ENCODE data around the gene HBQ1.
"Not testable (repeated sequence)": the region's sequence is repeated elsewhere in the genome, so short reads cannot be mapped to it uniquely, and the experiment has no call there.

HBQ1 gene

DNA sequence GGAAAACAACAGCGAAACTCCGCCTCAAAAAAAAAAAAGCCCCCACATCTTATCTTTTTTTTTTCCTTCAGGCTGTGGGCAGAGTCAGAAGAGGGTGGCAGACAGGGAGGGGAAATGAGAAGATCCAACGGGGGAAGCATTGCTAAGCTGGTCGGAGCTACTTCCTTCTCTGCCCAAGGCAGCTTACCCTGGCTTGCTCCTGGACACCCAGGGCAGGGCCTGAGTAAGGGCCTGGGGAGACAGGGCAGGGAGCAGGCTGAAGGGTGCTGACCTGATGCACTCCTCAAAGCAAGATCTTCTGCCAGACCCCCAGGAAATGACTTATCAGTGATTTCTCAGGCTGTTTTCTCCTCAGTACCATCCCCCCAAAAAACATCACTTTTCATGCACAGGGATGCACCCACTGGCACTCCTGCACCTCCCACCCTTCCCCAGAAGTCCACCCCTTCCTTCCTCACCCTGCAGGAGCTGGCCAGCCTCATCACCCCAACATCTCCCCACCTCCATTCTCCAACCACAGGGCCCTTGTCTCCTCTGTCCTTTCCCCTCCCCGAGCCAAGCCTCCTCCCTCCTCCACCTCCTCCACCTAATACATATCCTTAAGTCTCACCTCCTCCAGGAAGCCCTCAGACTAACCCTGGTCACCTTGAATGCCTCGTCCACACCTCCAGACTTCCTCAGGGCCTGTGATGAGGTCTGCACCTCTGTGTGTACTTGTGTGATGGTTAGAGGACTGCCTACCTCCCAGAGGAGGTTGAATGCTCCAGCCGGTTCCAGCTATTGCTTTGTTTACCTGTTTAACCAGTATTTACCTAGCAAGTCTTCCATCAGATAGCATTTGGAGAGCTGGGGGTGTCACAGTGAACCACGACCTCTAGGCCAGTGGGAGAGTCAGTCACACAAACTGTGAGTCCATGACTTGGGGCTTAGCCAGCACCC, 5.0 kb upstream of the HBQ1 start:
- TF ChIP-seq, protein P1, sequence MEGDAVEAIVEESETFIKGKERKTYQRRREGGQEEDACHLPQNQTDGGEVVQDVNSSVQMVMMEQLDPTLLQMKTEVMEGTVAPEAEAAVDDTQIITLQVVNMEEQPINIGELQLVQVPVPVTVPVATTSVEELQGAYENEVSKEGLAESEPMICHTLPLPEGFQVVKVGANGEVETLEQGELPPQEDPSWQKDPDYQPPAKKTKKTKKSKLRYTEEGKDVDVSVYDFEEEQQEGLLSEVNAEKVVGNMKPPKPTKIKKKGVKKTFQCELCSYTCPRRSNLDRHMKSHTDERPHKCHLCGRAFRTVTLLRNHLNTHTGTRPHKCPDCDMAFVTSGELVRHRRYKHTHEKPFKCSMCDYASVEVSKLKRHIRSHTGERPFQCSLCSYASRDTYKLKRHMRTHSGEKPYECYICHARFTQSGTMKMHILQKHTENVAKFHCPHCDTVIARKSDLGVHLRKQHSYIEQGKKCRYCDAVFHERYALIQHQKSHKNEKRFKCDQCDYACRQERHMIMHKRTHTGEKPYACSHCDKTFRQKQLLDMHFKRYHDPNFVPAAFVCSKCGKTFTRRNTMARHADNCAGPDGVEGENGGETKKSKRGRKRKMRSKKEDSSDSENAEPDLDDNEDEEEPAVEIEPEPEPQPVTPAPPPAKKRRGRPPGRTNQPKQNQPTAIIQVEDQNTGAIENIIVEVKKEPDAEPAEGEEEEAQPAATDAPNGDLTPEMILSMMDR (IDR thresholded peaks at IDR 0.05; ENCODE audit: borderline replicate concordance, insufficient read depth, low read depth, low read length) = no peak
- no peak overlapping the region for H3K4me3 ChIP-seq (ENCODE audit: low read depth, low read length)

DNA sequence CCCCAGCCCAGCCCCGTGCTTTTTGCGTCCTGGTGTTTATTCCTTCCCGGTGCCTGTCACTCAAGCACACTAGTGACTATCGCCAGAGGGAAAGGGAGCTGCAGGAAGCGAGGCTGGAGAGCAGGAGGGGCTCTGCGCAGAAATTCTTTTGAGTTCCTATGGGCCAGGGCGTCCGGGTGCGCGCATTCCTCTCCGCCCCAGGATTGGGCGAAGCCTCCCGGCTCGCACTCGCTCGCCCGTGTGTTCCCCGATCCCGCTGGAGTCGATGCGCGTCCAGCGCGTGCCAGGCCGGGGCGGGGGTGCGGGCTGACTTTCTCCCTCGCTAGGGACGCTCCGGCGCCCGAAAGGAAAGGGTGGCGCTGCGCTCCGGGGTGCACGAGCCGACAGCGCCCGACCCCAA, 4.3 kb upstream of the HBQ1 start:
- not testable (repeated sequence) for H3K4me3 ChIP-seq (ENCODE audit: low read depth, low read length)

DNA sequence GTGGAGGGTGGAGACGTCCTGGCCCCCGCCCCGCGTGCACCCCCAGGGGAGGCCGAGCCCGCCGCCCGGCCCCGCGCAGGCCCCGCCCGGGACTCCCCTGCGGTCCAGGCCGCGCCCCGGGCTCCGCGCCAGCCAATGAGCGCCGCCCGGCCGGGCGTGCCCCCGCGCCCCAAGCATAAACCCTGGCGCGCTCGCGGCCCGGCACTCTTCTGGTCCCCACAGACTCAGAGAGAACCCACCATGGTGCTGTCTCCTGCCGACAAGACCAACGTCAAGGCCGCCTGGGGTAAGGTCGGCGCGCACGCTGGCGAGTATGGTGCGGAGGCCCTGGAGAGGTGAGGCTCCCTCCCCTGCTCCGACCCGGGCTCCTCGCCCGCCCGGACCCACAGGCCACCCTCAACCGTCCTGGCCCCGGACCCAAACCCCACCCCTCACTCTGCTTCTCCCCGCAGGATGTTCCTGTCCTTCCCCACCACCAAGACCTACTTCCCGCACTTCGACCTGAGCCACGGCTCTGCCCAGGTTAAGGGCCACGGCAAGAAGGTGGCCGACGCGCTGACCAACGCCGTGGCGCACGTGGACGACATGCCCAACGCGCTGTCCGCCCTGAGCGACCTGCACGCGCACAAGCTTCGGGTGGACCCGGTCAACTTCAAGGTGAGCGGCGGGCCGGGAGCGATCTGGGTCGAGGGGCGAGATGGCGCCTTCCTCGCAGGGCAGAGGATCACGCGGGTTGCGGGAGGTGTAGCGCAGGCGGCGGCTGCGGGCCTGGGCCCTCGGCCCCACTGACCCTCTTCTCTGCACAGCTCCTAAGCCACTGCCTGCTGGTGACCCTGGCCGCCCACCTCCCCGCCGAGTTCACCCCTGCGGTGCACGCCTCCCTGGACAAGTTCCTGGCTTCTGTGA, 3.5 kb upstream of the HBQ1 start, which contains the start of gene HBA1:
Gene HBA1, plus strand, starts transcription at position 204 of the 906 bp plus-strand sequence. Its CDS starts 37 bp downstream, at position 241.
- not testable (repeated sequence) for H3K4me3 ChIP-seq (ENCODE audit: low read depth, low read length)

DNA sequence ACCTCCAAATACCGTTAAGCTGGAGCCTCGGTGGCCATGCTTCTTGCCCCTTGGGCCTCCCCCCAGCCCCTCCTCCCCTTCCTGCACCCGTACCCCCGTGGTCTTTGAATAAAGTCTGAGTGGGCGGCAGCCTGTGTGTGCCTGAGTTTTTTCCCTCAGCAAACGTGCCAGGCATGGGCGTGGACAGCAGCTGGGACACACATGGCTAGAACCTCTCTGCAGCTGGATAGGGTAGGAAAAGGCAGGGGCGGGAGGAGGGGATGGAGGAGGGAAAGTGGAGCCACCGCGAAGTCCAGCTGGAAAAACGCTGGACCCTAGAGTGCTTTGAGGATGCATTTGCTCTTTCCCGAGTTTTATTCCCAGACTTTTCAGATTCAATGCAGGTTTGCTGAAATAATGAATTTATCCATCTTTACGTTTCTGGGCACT, 2.9 kb upstream of the HBQ1 start:
- no peak overlapping the region for H3K4me3 ChIP-seq (ENCODE audit: low read depth, low read length)
- TF ChIP-seq, protein P1 (IDR thresholded peaks at IDR 0.05; ENCODE audit: borderline replicate concordance, insufficient read depth, low read depth, low read length) = no peak

DNA sequence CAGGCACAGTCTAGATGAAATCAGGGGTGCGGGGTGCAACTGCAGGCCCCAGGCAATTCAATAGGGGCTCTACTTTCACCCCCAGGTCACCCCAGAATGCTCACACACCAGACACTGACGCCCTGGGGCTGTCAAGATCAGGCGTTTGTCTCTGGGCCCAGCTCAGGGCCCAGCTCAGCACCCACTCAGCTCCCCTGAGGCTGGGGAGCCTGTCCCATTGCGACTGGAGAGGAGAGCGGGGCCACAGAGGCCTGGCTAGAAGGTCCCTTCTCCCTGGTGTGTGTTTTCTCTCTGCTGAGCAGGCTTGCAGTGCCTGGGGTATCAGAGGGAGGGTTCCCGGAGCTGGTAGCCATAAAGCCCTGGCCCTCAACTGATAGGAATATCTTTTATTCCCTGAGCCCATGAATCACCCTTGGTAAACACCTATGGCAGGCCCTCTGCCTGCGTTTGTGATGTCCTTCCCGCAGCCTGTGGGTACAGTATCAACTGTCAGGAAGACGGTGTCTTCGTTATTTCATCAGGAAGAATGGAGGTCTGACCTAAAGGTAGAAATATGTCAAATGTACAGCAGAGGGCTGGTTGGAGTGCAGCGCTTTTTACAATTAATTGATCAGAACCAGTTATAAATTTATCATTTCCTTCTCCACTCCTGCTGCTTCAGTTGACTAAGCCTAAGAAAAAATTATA, 2.1 kb upstream of the HBQ1 start:
- no peak overlapping the region for H3K4me3 ChIP-seq (ENCODE audit: low read depth, low read length)
- TF ChIP-seq, protein P1 (IDR thresholded peaks at IDR 0.05; ENCODE audit: borderline replicate concordance, insufficient read depth, low read depth, low read length) = no peak

DNA sequence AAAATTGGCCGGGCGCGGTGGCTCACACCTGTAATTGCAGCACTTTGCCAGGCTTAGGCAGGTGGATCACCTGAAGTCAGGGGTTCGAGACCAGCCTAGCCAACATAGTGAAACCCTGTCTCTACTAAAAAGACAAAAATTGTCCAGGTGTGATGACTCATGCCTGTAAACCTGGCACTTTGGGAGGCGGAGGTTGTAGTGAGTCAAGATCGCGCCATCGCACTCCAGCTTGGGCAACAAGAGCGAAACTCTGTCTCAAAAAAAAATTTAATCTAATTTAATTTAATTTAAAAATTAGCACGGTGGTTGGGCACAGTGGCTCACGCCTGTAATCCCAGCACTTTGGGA, 1.6 kb upstream of the HBQ1 start:
- TF ChIP-seq, protein P1 (IDR thresholded peaks at IDR 0.05; ENCODE audit: borderline replicate concordance, insufficient read depth, low read depth, low read length) = no peak
- no peak overlapping the region for H3K4me3 ChIP-seq (ENCODE audit: low read depth, low read length)

DNA sequence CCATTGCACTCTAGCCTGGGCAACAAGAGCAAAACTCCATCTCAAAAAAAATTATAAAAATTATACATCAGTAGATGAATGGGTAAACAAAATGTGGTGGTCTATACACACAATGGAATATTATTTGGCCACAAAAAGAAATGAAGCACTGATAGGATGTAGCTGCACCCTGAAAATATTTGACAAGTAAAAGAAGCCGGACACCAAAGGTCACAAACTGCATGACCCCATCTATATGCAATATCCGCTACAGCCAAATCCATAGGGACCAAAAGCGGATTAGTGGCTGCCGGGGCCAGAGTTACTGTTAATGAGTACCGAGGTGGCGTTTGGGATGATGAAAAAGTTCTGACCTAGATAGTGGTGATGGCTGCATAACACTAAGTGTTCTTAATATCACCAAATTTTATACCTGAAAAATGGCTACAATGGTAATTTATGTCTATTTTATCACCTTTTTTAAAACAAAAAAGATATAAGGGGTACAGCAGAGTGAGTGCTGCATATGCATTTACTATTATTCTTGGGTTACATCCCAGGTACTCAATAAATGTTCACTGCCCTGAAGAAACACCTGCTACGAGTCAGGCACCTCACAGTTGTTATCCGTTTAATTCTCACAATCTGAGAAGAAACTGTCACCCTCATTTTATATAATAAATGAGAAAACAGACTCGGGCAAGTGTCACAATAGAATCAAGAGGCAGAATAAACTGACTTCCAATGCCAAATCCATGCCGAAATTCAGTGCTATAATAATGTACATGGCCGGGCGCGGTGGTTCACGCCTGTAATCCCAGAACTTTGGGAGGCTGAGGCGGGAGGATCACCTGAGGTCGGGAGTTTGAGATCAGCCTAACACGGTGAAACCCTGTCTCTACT, 807 bp upstream of the HBQ1 start:
- H3K4me3 ChIP-seq (ENCODE audit: low read depth, low read length) = no peak overlapping the region
- TF ChIP-seq, protein P1 (IDR thresholded peaks at IDR 0.05; ENCODE audit: borderline replicate concordance, insufficient read depth, low read depth, low read length) = no peak

Data from GM12875 (cell line).